K562 (cell line): ENCODE measurements around the gene ERG28. TPM values are rescaled to one million over a fixed set of nuclear protein-coding genes. Genes with fewer than 3 reads are reported as not detected.

Source experiments
- ATF2 ChIP-seq: sonication (generic); formaldehyde crosslinking; IDR thresholded peaks from 2 replicates; pipeline ENCODE4 v1.8.1; 2022; ENCODE audit warnings: missing genetic modification reagents
- ATF7 ChIP-seq: fragments of 450-650 bp; IDR thresholded peaks from 2 replicates; pipeline ENCODE4 v1.7.1; 2014; ENCODE audit warnings: mild to moderate bottlenecking, moderate library complexity
- FOXM1 ChIP-seq, 2 experiments: fragments of 450-650 bp in 1 of 2; sonication (generic) in 1 of 2; formaldehyde crosslinking in 1 of 2; IDR thresholded peaks; 2 replicates each; pipeline versions ENCODE4 v1.6.1 to v1.9.0; 2017 to 2022; ENCODE audit warnings: low read depth in 2 of 2, mild to moderate bottlenecking in 2 of 2, missing genetic modification reagents in 1 of 2, moderate library complexity in 1 of 2
- HINFP ChIP-seq: fragments of 450-650 bp; conservative IDR thresholded peaks from 2 replicates; pipeline ENCODE4 v1.6.1; 2016; ENCODE audit warnings: missing genetic modification characterization, low read depth, mild to moderate bottlenecking, control low read depth, missing compliant biosample characterization
- HMGN3 ChIP-seq: IDR thresholded peaks from 2 replicates; pipeline ENCODE4 v1.6.1; 2011; ENCODE audit warnings: borderline replicate concordance, low read depth, mild to moderate bottlenecking, mixed read lengths, low read length; ENCODE audit not compliant: insufficient read length; ENCODE audit errors: extremely low read depth
- KAT8 ChIP-seq: fragments of 450-650 bp; IDR thresholded peaks from 2 replicates; pipeline ENCODE4 v1.6.1; 2016; ENCODE audit warnings: low read depth, mild to moderate bottlenecking
- ZNF274 ChIP-seq: IDR thresholded peaks from 2 replicates; pipeline ENCODE4 v1.6.1; 2011; ENCODE audit warnings: low read depth, mild to moderate bottlenecking, low read length, moderate library complexity, borderline replicate concordance
- polyA plus RNA-seq, 8 experiments: library from polyadenylated mRNA; depleted of rRNA in 4 of 8; stranded (reverse) in 5 of 8; unstranded in 3 of 8; fragments of >200 nt; fragmentation: Nextera tagmentation in 2 of 8; fragmentation: Illumina TruSeq in 1 of 8; extraction: Ambion mirVana in 2 of 8; extraction: Trizol in 1 of 8; gene quantifications; 2 replicates each; pipeline versions ENCODE4 v1.2.1 to v1.2.3, GENCODE V29; 2011 to 2014; ENCODE audit warnings: inconsistent platforms in 1 of 8, missing spikeins in 1 of 8
- total RNA-seq, 7 experiments: library from RNA; depleted of rRNA in 6 of 7; stranded (reverse); fragments of >200 nt in 6 of 7; fragmentation: Illumina TruSeq in 2 of 7; extraction: Trizol in 2 of 7; gene quantifications; 2 replicates each; pipeline versions ENCODE4 v1.2.1 to v1.2.3, GENCODE V29; 2011 to 2021; ENCODE audit warnings: low replicate concordance in 1 of 7
- TF ChIP-seq, protein P1 (sequence below): fragments of 200-600 bp; sonication (generic); IDR thresholded peaks from one replicate; pipeline ENCODE4 v1.6.1; 2012; ENCODE audit warnings: mild to moderate bottlenecking, low read depth, low read length, inconsistent platforms

The ERG28 gene
- total and polyA plus RNA-seq, 9 of the 15 experiments (the other 6 are each of a cell fraction or from before 2014, with no cell fraction given) = 3.1 to 34.2 (median 14.2) TPM

GRCh38 chr14:75660630-75661498 is at the start of gene ERG28, which contains the start of gene TTLL5 (continued):
- no peak for TF ChIP-seq FOXM1 (IDR thresholded peaks at IDR 0.05; ENCODE audit: low read depth)
- no peak for TF ChIP-seq FOXM1 (CRISPR knock-in tag; IDR thresholded peaks at IDR 0.05; ENCODE audit: low read depth)
- peak; percentile 87 for TF ChIP-seq ATF7
- no peak for TF ChIP-seq KAT8
- TF ChIP-seq, protein P1, sequence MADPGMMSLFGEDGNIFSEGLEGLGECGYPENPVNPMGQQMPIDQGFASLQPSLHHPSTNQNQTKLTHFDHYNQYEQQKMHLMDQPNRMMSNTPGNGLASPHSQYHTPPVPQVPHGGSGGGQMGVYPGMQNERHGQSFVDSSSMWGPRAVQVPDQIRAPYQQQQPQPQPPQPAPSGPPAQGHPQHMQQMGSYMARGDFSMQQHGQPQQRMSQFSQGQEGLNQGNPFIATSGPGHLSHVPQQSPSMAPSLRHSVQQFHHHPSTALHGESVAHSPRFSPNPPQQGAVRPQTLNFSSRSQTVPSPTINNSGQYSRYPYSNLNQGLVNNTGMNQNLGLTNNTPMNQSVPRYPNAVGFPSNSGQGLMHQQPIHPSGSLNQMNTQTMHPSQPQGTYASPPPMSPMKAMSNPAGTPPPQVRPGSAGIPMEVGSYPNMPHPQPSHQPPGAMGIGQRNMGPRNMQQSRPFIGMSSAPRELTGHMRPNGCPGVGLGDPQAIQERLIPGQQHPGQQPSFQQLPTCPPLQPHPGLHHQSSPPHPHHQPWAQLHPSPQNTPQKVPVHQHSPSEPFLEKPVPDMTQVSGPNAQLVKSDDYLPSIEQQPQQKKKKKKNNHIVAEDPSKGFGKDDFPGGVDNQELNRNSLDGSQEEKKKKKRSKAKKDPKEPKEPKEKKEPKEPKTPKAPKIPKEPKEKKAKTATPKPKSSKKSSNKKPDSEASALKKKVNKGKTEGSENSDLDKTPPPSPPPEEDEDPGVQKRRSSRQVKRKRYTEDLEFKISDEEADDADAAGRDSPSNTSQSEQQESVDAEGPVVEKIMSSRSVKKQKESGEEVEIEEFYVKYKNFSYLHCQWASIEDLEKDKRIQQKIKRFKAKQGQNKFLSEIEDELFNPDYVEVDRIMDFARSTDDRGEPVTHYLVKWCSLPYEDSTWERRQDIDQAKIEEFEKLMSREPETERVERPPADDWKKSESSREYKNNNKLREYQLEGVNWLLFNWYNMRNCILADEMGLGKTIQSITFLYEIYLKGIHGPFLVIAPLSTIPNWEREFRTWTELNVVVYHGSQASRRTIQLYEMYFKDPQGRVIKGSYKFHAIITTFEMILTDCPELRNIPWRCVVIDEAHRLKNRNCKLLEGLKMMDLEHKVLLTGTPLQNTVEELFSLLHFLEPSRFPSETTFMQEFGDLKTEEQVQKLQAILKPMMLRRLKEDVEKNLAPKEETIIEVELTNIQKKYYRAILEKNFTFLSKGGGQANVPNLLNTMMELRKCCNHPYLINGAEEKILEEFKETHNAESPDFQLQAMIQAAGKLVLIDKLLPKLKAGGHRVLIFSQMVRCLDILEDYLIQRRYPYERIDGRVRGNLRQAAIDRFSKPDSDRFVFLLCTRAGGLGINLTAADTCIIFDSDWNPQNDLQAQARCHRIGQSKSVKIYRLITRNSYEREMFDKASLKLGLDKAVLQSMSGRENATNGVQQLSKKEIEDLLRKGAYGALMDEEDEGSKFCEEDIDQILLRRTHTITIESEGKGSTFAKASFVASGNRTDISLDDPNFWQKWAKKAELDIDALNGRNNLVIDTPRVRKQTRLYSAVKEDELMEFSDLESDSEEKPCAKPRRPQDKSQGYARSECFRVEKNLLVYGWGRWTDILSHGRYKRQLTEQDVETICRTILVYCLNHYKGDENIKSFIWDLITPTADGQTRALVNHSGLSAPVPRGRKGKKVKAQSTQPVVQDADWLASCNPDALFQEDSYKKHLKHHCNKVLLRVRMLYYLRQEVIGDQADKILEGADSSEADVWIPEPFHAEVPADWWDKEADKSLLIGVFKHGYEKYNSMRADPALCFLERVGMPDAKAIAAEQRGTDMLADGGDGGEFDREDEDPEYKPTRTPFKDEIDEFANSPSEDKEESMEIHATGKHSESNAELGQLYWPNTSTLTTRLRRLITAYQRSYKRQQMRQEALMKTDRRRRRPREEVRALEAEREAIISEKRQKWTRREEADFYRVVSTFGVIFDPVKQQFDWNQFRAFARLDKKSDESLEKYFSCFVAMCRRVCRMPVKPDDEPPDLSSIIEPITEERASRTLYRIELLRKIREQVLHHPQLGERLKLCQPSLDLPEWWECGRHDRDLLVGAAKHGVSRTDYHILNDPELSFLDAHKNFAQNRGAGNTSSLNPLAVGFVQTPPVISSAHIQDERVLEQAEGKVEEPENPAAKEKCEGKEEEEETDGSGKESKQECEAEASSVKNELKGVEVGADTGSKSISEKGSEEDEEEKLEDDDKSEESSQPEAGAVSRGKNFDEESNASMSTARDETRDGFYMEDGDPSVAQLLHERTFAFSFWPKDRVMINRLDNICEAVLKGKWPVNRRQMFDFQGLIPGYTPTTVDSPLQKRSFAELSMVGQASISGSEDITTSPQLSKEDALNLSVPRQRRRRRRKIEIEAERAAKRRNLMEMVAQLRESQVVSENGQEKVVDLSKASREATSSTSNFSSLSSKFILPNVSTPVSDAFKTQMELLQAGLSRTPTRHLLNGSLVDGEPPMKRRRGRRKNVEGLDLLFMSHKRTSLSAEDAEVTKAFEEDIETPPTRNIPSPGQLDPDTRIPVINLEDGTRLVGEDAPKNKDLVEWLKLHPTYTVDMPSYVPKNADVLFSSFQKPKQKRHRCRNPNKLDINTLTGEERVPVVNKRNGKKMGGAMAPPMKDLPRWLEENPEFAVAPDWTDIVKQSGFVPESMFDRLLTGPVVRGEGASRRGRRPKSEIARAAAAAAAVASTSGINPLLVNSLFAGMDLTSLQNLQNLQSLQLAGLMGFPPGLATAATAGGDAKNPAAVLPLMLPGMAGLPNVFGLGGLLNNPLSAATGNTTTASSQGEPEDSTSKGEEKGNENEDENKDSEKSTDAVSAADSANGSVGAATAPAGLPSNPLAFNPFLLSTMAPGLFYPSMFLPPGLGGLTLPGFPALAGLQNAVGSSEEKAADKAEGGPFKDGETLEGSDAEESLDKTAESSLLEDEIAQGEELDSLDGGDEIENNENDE = no peak
- TF ChIP-seq HMGN3 = peak; percentile 21
- no peak for TF ChIP-seq ZNF274
- no peak for TF ChIP-seq HINFP
- no peak for TF ChIP-seq ATF2
